C4-2B (cell line): ENCODE data around the gene DENND5A.
"Not testable (repeated sequence)": the region's sequence is repeated elsewhere in the genome, so short reads cannot be mapped to it uniquely, and the experiment has no call there.

Experiments
- H3K27ac ChIP-seq: fragments of 450-650 bp; 2 replicates; pipeline ENCODE4 v1.5.1; 2017
- ZFX ChIP-seq: fragments of 450-650 bp; IDR thresholded peaks from 2 replicates; pipeline ENCODE4 v1.6.1; 2017
- TF ChIP-seq, protein P1 (sequence below): fragments of 450-650 bp; conservative IDR thresholded peaks from 2 replicates; pipeline ENCODE4 v1.5.1; 2017; ENCODE audit warnings: mild to moderate bottlenecking

Gene DENND5A

GRCh38 chr11:9207229-9207628 is 57.9 kb downstream of the DENND5A start:
- TF ChIP-seq, protein P1, sequence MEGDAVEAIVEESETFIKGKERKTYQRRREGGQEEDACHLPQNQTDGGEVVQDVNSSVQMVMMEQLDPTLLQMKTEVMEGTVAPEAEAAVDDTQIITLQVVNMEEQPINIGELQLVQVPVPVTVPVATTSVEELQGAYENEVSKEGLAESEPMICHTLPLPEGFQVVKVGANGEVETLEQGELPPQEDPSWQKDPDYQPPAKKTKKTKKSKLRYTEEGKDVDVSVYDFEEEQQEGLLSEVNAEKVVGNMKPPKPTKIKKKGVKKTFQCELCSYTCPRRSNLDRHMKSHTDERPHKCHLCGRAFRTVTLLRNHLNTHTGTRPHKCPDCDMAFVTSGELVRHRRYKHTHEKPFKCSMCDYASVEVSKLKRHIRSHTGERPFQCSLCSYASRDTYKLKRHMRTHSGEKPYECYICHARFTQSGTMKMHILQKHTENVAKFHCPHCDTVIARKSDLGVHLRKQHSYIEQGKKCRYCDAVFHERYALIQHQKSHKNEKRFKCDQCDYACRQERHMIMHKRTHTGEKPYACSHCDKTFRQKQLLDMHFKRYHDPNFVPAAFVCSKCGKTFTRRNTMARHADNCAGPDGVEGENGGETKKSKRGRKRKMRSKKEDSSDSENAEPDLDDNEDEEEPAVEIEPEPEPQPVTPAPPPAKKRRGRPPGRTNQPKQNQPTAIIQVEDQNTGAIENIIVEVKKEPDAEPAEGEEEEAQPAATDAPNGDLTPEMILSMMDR: no peak
- TF ChIP-seq ZFX: no peak
- H3K27ac ChIP-seq: no peak overlapping the region

GRCh38 chr11:9206496-9206895 is 58.7 kb downstream of the DENND5A start:
- no peak overlapping the region for H3K27ac ChIP-seq
- TF ChIP-seq ZFX: no peak
- TF ChIP-seq, protein P1: no peak

GRCh38 chr11:9203691-9204311 is 61.3 kb downstream of the DENND5A start:
- no peak overlapping the region for H3K27ac ChIP-seq
- TF ChIP-seq, protein P1: no peak
- no peak for TF ChIP-seq ZFX

DNA sequence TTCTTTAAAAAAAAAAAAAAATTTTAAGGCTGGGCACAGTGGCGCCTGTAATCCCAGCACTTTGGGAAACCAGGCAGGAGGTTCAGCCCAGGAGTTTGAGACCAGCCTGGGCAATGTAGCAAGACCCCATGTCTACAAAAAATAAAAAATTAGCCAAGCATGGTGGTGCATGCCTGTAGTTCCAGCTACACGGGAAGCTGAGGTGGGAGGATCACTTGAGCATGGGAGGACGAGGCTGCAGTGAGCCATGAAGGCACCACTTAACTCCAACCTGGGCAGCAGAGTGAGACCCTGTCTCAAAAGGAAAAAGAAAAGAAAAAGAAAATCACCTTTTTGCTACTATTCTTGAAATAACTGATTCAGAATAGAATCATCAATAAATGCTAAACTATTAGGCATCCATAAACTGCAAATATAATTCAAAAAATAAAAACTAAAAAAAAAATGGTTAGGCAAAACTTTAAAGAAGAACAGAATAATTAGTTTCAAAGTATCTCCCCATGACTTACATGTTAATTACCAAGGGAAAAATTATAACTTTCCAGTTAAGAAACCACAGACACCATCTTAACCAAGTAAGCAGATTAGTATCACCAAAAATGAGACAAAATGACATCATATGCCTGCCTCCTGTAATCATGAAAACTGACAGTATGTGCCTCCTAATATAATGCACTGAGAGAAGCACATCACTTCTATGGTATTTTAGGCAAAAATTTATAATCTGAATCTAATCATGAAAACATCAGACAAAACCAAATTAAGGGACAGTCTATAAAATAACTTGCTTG is 63.6 kb downstream of the DENND5A start:
- TF ChIP-seq, protein P1: no peak
- TF ChIP-seq ZFX: no peak
- H3K27ac ChIP-seq: no peak overlapping the region

GRCh38 chr11:9200471-9200870 is 64.7 kb downstream of the DENND5A start:
- no peak overlapping the region for H3K27ac ChIP-seq
- TF ChIP-seq, protein P1: no peak
- no peak for TF ChIP-seq ZFX

GRCh38 chr11:9193316-9193715 is 71.8 kb downstream of the DENND5A start:
- TF ChIP-seq, protein P1: no peak
- TF ChIP-seq ZFX: no peak
- H3K27ac ChIP-seq: no peak overlapping the region

DNA sequence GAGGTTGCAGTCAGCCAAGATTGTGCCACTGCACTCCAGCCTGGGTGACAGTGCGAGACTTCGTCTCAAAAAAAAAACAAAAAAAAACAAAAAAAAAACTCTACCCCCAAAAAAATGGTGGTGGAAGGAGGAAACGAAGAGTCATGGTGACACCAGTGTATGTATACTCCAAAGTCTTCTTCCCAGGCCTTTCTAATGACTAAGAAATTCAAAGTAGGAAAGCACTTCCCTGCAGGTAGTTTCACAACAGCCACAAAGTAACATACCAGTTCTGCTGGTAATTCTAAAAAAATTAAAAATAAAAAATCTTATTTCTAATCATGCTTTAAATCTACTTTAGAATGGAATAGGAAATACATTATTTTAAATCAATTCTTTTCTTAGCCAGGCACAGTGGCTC is 72.6 kb downstream of the DENND5A start:
- no peak overlapping the region for H3K27ac ChIP-seq
- TF ChIP-seq ZFX: no peak
- TF ChIP-seq, protein P1: no peak

DNA sequence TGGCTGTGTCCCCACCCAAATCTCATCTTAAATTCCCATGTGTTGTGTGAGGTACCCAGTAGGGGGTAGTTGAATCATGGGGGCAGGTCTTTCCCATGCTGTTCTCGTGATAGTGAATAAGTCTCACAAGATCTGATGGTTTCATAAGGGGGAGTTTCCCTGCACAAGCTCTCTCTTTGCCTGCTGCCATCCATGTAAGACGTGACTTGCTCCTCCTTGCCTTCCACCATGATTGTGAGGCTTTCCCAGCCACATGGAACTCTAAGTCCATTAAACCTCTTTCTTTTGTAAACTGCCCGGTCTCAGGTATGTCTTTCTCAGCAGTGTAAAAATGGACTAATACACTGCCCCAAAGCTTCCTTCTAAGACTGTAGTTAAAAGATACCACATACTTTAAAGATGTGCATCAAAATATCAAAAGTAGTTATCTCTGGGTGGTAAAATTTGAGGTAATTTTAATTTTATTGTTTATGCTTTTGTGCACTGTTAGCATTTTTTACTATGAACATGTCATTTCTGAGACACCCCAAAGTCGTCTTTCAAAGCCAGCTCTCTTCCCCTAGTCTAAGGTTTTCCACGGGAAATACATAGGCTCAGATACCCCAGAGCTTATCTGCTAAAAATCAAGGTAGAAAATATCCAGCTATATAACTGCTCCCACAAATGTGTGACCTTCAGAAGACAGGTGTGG is 74.7 kb downstream of the DENND5A start:
- not testable (repeated sequence) for H3K27ac ChIP-seq

DNA sequence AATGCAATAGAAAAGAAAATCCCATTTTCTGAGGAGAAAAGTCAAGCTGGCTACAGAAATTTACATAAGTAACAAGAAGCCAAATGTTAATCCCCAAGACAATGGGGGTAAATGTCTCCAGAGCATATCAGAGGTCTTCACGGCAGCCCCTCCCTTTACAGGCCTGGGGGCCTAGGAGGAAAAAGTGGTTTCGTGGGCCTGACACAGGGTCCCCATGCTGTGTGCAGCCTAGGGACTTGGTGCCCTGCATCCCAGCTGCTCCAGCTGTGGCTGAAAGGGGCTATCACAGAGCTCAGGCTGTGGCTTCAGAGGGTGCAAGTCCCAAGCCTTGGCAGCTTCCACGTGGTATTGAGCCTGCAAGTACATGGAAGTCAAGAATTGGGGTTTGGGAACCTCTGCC is 76.3 kb downstream of the DENND5A start:
- H3K27ac ChIP-seq: not testable (repeated sequence)
